SK-N-SH (cell line): ENCODE measurements around the gene DCUN1D1. TPM values are rescaled to one million over a fixed set of nuclear protein-coding genes. Genes with fewer than 3 reads are reported as not detected.

Experiments used
- CTCF ChIA-PET: fragments of 300-600, 350-600 bp; formaldehyde crosslinking; extraction: SDS; loops from one replicate; lab custom pipeline; 2021; lab: Yijun Ruan, JAX
- POLR2A ChIA-PET: fragments of 350-600 bp; sonication (Branson Sonifier 250); formaldehyde crosslinking; extraction: SDS; loops from one replicate; lab custom pipeline; 2020; ENCODE audit warnings: antibody characterized with exemption, inconsistent platforms; lab: Yijun Ruan, JAX
- DNase-seq: peaks from one replicate; pipeline ENCODE4 v3.0.0; 2012
- H2AFZ ChIP-seq: fragments of 200-600 bp; sonication (generic); 2 replicates; pipeline ENCODE4 v1.8.1; 2016; ENCODE audit warnings: antibody characterized with exemption, mild to moderate bottlenecking, low read depth
- H3F3A ChIP-seq: fragments of 200-600 bp; sonication (generic); replicated peaks from 2 replicates; pipeline ENCODE3; 2016; ENCODE audit warnings: antibody characterized with exemption, mild to moderate bottlenecking; ENCODE audit not compliant: insufficient read depth
- H3K27ac ChIP-seq, 2 experiments: fragments of 200-500 bp in 1 of 2; fragments of 200-600 bp in 1 of 2; sonication (Bioruptor generic) in 1 of 2; sonication (generic), shearing (Covaris generic) in 1 of 2; 2 replicates each; pipeline versions ENCODE4 v1.5.1 to v1.6.1; 2014 to 2016; ENCODE audit warnings: low read depth in 2 of 2, inconsistent platforms in 1 of 2, low read length in 1 of 2, mild to moderate bottlenecking in 1 of 2, mixed read lengths in 1 of 2
- H3K27me3 ChIP-seq: fragments of 200-600 bp; sonication (generic), shearing (Covaris generic); 2 replicates; pipeline ENCODE4 v1.6.1; 2016; ENCODE audit warnings: mixed run types; ENCODE audit not compliant: insufficient read depth
- H3K36me3 ChIP-seq, 2 experiments: fragments of 200-500 bp in 1 of 2; fragments of 200-600 bp in 1 of 2; sonication (Bioruptor generic) in 1 of 2; sonication (generic) in 1 of 2; replicated peaks in 1 of 2; 2 replicates each; pipeline versions ENCODE3 to v1.5.1; 2014 to 2016; ENCODE audit warnings: low read length in 1 of 2, mild to moderate bottlenecking in 1 of 2; ENCODE audit not compliant: insufficient read depth in 2 of 2, control insufficient read depth in 1 of 2
- H3K4me1 ChIP-seq, 2 experiments: fragments of 200-500 bp in 1 of 2; fragments of 200-600 bp in 1 of 2; sonication (Bioruptor generic) in 1 of 2; sonication (generic), shearing (Covaris generic) in 1 of 2; 2 replicates each; pipeline versions ENCODE4 v1.5.1 to v1.6.1; 2014 to 2016; ENCODE audit warnings: low read depth in 1 of 2, low read length in 1 of 2, mixed run types in 1 of 2; ENCODE audit not compliant: insufficient read depth in 2 of 2, control insufficient read depth in 1 of 2
- H3K4me2 ChIP-seq: fragments of 200-600 bp; sonication (generic), shearing (Covaris generic); 2 replicates; pipeline ENCODE4 v1.6.1; 2017; ENCODE audit warnings: mixed run types
- H3K4me3 ChIP-seq, 2 experiments: fragments of 200-500 bp in 1 of 2; fragments of 200-600 bp in 1 of 2; sonication (Bioruptor generic) in 1 of 2; sonication (generic), shearing (Covaris generic) in 1 of 2; 2 replicates each; pipeline versions ENCODE4 v1.5.1 to v1.8.1; 2014 to 2016; ENCODE audit warnings: low read depth in 2 of 2, inconsistent platforms in 1 of 2, low read length in 1 of 2, mild to moderate bottlenecking in 1 of 2, mixed read lengths in 1 of 2, moderate library complexity in 1 of 2
- H3K79me2 ChIP-seq: fragments of 200-600 bp; sonication (generic); 2 replicates; pipeline ENCODE4 v1.8.1; 2017; ENCODE audit warnings: mild to moderate bottlenecking; ENCODE audit not compliant: insufficient read depth
- H3K9ac ChIP-seq: fragments of 200-600 bp; sonication (generic); 2 replicates; pipeline ENCODE4 v1.6.1; 2017; ENCODE audit warnings: mixed run types
- H3K9me2 ChIP-seq: fragments of 200-600 bp; sonication (generic); 2 replicates; pipeline ENCODE4 v1.6.1; 2017; ENCODE audit warnings: mixed run types
- H3K9me3 ChIP-seq: fragments of 200-600 bp; sonication (generic); 2 replicates; pipeline ENCODE4 v1.6.1; 2017; ENCODE audit warnings: mixed run types, mild to moderate bottlenecking, moderate library complexity
- H4K20me1 ChIP-seq: fragments of 200-600 bp; sonication (generic); 2 replicates; pipeline ENCODE4 v1.6.1; 2017; ENCODE audit warnings: mild to moderate bottlenecking, mixed run types; ENCODE audit not compliant: insufficient read depth
- ELF1 ChIP-seq: IDR thresholded peaks from 2 replicates; pipeline ENCODE4 v1.4.0; 2012
- FOXJ3 ChIP-seq: sonication (generic); formaldehyde crosslinking; IDR thresholded peaks from 2 replicates; pipeline ENCODE4 v1.5.1; 2020; ENCODE audit warnings: mild to moderate bottlenecking, missing genetic modification reagents
- FOXM1 ChIP-seq: IDR thresholded peaks from 2 replicates; pipeline ENCODE4 v1.4.0; 2012; ENCODE audit warnings: low read depth, mild to moderate bottlenecking
- MAX ChIP-seq: IDR thresholded peaks from 2 replicates; pipeline ENCODE4 v1.4.0; 2012; ENCODE audit warnings: low read depth
- RAD21 ChIP-seq: IDR thresholded peaks from 2 replicates; pipeline ENCODE4 v1.6.1; 2012; ENCODE audit warnings: mild to moderate bottlenecking, low read length
- REST ChIP-seq: IDR thresholded peaks from 2 replicates; pipeline ENCODE4 v1.6.1; 2012; ENCODE audit warnings: mild to moderate bottlenecking, low read depth, low read length, moderate library complexity
- SIN3A ChIP-seq: IDR thresholded peaks from 2 replicates; pipeline ENCODE4 v1.6.1; 2012; ENCODE audit warnings: low read depth, mild to moderate bottlenecking, low read length, moderate library complexity, borderline replicate concordance
- SMC3 ChIP-seq: IDR thresholded peaks from 2 replicates; pipeline ENCODE4 v1.6.1; 2012; ENCODE audit warnings: low read depth, low read length, improper control_type of control experiment
- TAF1 ChIP-seq: IDR thresholded peaks from 2 replicates; pipeline ENCODE4 v1.6.1; 2012; ENCODE audit warnings: low read depth, mild to moderate bottlenecking, low read length, moderate library complexity, borderline replicate concordance
- USF1 ChIP-seq: IDR thresholded peaks from 2 replicates; pipeline ENCODE4 v1.4.0; 2012; ENCODE audit warnings: low read depth, borderline replicate concordance
- USF2 ChIP-seq: fragments of 150-350 bp; IDR thresholded peaks from 2 replicates; pipeline ENCODE4 v1.6.1; 2017; ENCODE audit warnings: antibody characterized with exemption, low read length, low read depth, borderline replicate concordance
- YY1 ChIP-seq: IDR thresholded peaks from 2 replicates; pipeline ENCODE4 v1.4.0; 2012; ENCODE audit warnings: low read depth, mild to moderate bottlenecking
- WGBS: methylation state at CpG from one replicate; pipeline ENCODE4 v1.1.6; 2017; ENCODE audit warnings: low lambda C conversion rate; 5-methylcytosine and 5-hydroxymethylcytosine counted together
- polyA plus RNA-seq, 3 experiments: library from polyadenylated mRNA; depleted of rRNA; stranded (reverse); fragments of >200 nt; gene quantifications; 2 replicates each; pipeline ENCODE4 v1.2.3, GENCODE V29; 2012

DCUN1D1 gene
- polyA plus RNA-seq, 1 of the 3 experiments (the other 2 are of a cell fraction): 4.5 TPM

GRCh38 chr3:183008800-183009199 is 28.5 kb upstream of the DCUN1D1 start (continued):
- TF ChIP-seq REST: no peak
- TF ChIP-seq USF2: no peak
- TF ChIP-seq TAF1: no peak
- no peak for TF ChIP-seq ELF1
- TF ChIP-seq RAD21: no peak
- no peak for TF ChIP-seq FOXM1
- no peak for TF ChIP-seq USF1
- TF ChIP-seq, all 33 proteins: peak for 0

- no peaks in the 10 kb centered on the region for H4K20me1 ChIP-seq
- DNase-seq: no peak
- no peak overlapping the region for H3K4me3 ChIP-seq
- no peaks in the 10 kb centered on the region for H3K27me3 ChIP-seq
- H3F3A ChIP-seq: no peaks in the 10 kb centered on the region
- peaks cover 0 to 6% of the 10 kb centered on the region in 2 experiments; a peak in 1 of 4 replicates for H3K4me1 ChIP-seq
- H3K27ac ChIP-seq: no peak overlapping the region
- CTCF ChIA-PET: no interaction called here
- no peaks in the 10 kb centered on the region for H3K36me3 ChIP-seq
- 93% methylated on average over 4 of the region's 4 CpGs for whole genome bisulfite sequencing
- no peak overlapping the region for H3K9ac ChIP-seq
- H3K9me3 ChIP-seq: no peaks in the 10 kb centered on the region
- POLR2A ChIA-PET: no interaction called here
- no peak overlapping the region for H2AFZ ChIP-seq
- no peaks in the 10 kb centered on the region for H3K9me2 ChIP-seq
- no peaks in the 10 kb centered on the region for H3K79me2 ChIP-seq
- no peak overlapping the region for H3K4me2 ChIP-seq
- TF ChIP-seq FOXJ3 (CRISPR knock-in tag): no peak
- TF ChIP-seq SIN3A: no peak
- TF ChIP-seq MAX: no peak
- TF ChIP-seq SMC3: no peak
- TF ChIP-seq YY1: no peak
Measured at GRCh38 chr3:183008303-183008702, 28.0 kb upstream of the DCUN1D1 start.
